Right lung (tissue), 5 donors: Measurements from ENCODE around the gene SYCP2L. TPM values are rescaled to one million over a fixed set of nuclear protein-coding genes. Genes with fewer than 3 reads are reported as not detected.
"Not testable (repeated sequence)": the region's sequence is repeated elsewhere in the genome, so short reads cannot be mapped to it uniquely, and the experiment has no call there.

ENCODE experiments used
- DNase-seq, 2 donors: peaks; one replicate each; pipeline ENCODE4 v3.0.0-alpha.2; 2013
- polyA plus RNA-seq, 5 donors: library from polyadenylated mRNA; unstranded; fragments of 120-200 nt; gene quantifications; one replicate each; pipeline versions ENCODE4 v1.2.1 to v1.2.3, GENCODE V29; 2013; ENCODE audit warnings: inconsistent platforms in 1 of 5, low replicate concordance in 1 of 5; ENCODE audit not compliant: insufficient read length in 5 of 5, insufficient read depth in 1 of 5

The SYCP2L gene
- polyA plus RNA-seq, 5 donors, result 3.1 to 5.2 (median 5.1) TPM

DNA sequence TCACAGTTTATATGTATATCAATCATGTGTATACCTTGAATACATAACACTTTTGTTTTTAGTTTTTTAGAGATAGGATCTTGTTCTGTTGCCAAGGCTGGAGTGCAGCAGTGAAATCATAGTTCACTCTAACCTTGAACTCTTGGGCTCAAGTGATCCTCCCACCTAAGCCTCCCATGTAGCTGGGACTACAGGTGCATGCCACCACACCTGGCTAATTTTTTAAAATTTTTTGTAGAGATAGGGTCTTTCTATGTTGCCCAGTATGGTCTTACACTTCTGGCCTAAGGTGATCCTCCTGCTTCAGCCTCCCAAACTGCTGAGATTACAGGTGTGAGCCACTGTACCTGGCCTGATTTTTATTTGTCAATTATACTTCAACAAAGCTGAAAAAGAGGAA is 69.9 kb downstream of the SYCP2L start:
- DNase-seq, result no peak

- DNase-seq, result no peak
Observed at GRCh38 chr6:10957414-10957886, 70.6 kb downstream of the SYCP2L start.

- DNase-seq, result no peak
Observed at GRCh38 chr6:10960171-10960570, 73.3 kb downstream of the SYCP2L start.

GRCh38 chr6:10961837-10962236 is 75.0 kb downstream of the SYCP2L start:
- DNase-seq, result no peak

DNA sequence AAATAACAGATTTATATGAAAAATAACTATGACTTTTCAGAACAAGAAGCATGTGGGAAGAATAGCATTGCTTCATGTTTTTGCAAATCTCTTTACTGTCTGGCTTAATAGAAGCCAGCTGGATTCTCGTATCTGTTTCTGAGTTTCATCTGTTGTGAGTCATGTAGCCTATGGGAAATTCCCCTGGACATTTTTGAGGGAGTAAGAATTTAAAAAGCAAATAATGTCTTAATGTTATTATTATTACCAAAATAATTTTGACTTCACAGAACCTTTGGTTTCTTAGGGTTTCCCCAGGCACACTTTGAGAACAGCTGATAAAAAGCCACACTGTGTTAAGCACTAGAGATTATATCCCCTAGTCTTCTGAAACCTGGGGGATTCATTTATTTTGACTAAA is 75.8 kb downstream of the SYCP2L start:
- DNase-seq, result no peak

- no peak for DNase-seq
Observed at GRCh38 chr6:10963113-10963512, 76.3 kb downstream of the SYCP2L start.

DNA sequence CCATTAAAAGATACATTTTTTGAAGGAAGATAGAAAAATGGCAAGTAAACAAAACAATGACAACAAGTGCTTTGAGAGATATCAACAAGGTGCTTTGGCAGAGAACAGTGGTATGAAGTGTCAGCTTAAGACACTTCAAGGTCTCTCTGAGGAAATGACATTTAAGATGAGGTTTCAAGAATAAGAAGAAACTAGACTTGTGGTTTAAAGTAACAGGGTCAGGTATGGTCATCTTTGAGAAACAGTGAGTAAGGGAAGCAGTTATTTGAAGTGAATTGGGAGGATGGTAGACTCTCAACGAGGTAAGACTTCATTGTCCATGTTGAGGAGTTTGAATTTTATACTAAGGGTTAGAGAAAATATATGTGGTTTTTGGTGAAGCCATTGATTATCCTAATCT is 77.8 kb downstream of the SYCP2L start:
- DNase-seq, result no peak

DNA sequence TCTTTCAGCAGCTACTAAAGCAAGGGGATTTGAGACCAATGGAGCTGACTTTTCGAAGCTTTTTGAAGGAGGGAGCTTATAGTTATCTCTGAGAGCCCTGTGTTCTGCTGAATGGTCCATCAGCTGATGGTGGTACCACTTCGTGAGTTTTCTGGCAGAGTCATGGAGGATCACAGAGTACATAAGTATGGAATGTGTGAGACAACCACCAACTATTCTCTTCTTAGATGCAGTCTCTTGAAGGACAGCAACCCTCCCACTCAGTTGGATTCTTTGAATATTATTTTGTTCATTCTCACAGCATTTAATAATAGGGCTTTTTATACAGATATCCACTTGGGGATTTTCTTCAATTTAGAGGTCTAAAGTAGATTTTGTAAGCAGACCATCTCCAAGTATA is 81.9 kb downstream of the SYCP2L start:
- DNase-seq, result no peak

- no peak for DNase-seq
Observed at GRCh38 chr6:10970731-10971130, 83.9 kb downstream of the SYCP2L start.

- no peak for DNase-seq
Observed at GRCh38 chr6:10972196-10972595, 85.3 kb downstream of the SYCP2L start.

GRCh38 chr6:10976571-10976970 is 89.7 kb downstream of the SYCP2L start:
- DNase-seq, result no peak

GRCh38 chr6:10977231-10977968 is 90.5 kb downstream of the SYCP2L start:
- DNase-seq, result no peak

- DNase-seq, result no peak
Observed at GRCh38 chr6:10979603-10980002, 92.8 kb downstream of the SYCP2L start.

GRCh38 chr6:10981409-10981808 is 94.6 kb downstream of the SYCP2L start:
- DNase-seq, result no peak

- not testable (repeated sequence) for DNase-seq
Observed at GRCh38 chr6:10984959-10985358, 98.1 kb downstream of the SYCP2L start.

DNA sequence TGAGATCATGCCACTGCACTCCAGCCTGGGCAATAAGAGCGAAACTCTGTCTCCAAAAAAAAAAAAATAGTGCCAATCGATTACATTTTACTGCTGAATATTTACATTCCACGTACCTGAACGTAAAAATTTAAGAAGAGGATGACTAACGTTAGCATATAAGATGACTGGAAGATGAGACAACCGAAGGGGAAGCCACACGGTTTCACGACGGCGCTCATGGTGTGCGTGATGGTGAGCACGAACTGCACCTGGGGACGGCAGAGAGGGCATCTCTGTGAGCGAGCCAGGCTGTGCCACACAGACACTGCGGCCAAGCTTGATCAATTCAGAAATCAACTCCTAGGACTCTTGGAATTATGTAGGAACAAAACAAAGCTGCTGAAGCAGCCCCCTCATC is 102.7 kb downstream of the SYCP2L start:
- DNase-seq, result no peak

GRCh38 chr6:10991115-10991514 is 104.3 kb downstream of the SYCP2L start:
- no peak for DNase-seq

DNA sequence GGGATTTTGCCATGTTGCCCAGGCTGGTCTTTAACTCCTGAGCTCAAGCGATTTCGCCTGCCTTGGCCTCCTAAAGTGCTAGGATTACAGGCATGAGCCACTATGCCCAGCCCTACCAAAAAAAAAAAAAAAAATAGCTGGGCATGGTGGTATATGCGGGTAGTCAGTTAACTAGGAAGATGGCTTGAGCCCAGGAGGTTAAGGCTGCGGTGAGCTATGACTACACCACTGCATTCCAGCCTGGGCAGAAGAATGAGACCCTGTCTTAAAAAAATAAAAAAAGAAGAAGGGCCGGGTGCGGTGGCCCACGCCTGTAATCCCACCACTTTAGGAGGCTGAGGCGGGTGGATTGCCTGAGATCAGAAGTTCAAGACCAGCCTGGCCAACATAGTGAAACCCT is 107.0 kb downstream of the SYCP2L start:
- no peak for DNase-seq

GRCh38 chr6:10995114-10995707 is 108.4 kb downstream of the SYCP2L start:
- no peak for DNase-seq

DNA sequence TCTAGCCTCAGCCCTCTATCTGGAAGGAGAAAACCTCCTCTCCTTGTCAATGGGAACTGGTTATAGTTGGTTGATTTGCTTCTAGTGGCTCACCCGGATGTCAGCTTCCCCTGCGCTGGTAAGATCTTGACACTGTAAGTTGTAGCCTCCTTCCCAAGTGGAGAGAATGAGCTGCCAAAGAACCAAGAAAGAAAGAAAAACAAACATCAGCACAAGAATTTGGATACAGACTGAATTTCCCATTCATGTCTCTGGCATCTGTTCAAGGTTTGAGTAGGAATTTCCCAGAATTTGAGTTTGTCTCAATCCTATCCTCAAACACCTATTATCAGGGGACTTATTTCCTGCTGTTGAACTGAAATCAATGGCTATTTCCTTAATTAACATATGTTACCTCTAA is 113.1 kb downstream of the SYCP2L start:
- peak in 1 of 2 donors; percentile 9 for DNase-seq

- no peak for DNase-seq
Observed at GRCh38 chr6:11002176-11002575, 115.3 kb downstream of the SYCP2L start.

- DNase-seq, result not testable (repeated sequence)
Observed at GRCh38 chr6:11003297-11003696, 116.4 kb downstream of the SYCP2L start.

DNA sequence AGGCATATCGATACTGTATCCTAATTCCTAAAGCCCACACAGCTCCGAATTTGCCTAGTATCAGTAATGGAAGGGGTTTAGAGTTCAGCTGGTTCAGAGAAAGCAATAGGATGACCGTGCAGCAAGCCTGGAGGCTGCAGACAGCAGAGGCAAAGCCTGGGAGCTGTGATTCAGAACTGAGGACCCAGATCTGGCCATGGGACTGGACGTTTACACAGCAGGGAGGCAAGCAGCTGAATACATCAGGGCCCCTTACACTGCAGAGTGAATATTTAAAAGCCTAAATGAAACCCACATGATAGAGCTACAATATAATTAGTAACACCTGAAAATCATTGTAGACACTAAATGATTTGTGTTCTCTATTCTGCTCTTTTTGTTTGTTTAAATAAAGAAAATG is 119.2 kb downstream of the SYCP2L start:
- no peak for DNase-seq
